Karpas-422 (cell line): ENCODE data around the gene TUBA1B. TPM values are rescaled to one million over a fixed set of nuclear protein-coding genes. Genes with fewer than 3 reads are reported as not detected.

ENCODE experiments used
- DNase-seq: peaks from one replicate; pipeline ENCODE4 v3.0.0-alpha.2; 2015
- H2AFZ ChIP-seq: fragments of 200-600 bp; sonication (generic); 2 replicates; pipeline ENCODE4 v1.6.1; 2014; ENCODE audit warnings: antibody characterized with exemption, low read length, mixed read lengths
- H3K27ac ChIP-seq: fragments of 200-600 bp; sonication (generic); 2 replicates; pipeline ENCODE4 v1.5.1; 2014; ENCODE audit warnings: mild to moderate bottlenecking, low read length, moderate library complexity
- H3K27me3 ChIP-seq: fragments of 200-600 bp; sonication (generic); 2 replicates; pipeline ENCODE4 v1.6.1; 2014; ENCODE audit warnings: low read length, mixed read lengths
- H3K36me3 ChIP-seq: fragments of 200-600 bp; sonication (generic); 2 replicates; pipeline ENCODE4 v1.6.1; 2014; ENCODE audit warnings: low read length, mixed read lengths; ENCODE audit not compliant: insufficient read depth
- H3K4me1 ChIP-seq: fragments of 200-600 bp; sonication (generic); 2 replicates; pipeline ENCODE4 v1.6.1; 2014; ENCODE audit warnings: mild to moderate bottlenecking, low read length, mixed read lengths
- H3K4me2 ChIP-seq: fragments of 200-600 bp; sonication (generic); 2 replicates; pipeline ENCODE4 v1.6.1; 2014; ENCODE audit warnings: low read length, low read depth, mild to moderate bottlenecking; ENCODE audit not compliant: poor library complexity, severe bottlenecking
- H3K4me3 ChIP-seq: fragments of 200-600 bp; sonication (generic); 2 replicates; pipeline ENCODE4 v1.5.1; 2014; ENCODE audit warnings: mild to moderate bottlenecking, antibody characterized with exemption, low read length, mixed read lengths
- H3K79me2 ChIP-seq: fragments of 200-600 bp; sonication (generic); 2 replicates; pipeline ENCODE4 v1.6.1; 2014; ENCODE audit warnings: mild to moderate bottlenecking, low read length, mixed read lengths
- H3K9ac ChIP-seq: fragments of 200-600 bp; sonication (generic); 2 replicates; pipeline ENCODE4 v1.6.0; 2014; ENCODE audit warnings: low read length
- H3K9me2 ChIP-seq: fragments of 200-600 bp; sonication (generic), shearing (Covaris generic); replicated peaks from 2 replicates; pipeline ENCODE4 v1.6.0; 2014; ENCODE audit warnings: mild to moderate bottlenecking, low read length, moderate library complexity; ENCODE audit not compliant: insufficient read depth
- H3K9me3 ChIP-seq: fragments of 300-700, 200-600 bp; sonication (generic); 2 replicates; pipeline ENCODE4 v1.6.1; 2014; ENCODE audit warnings: low read length, mixed read lengths
- H4K20me1 ChIP-seq: fragments of 200-600 bp; sonication (generic); 2 replicates; pipeline ENCODE4 v1.6.1; 2014; ENCODE audit warnings: mild to moderate bottlenecking, antibody characterized with exemption, low read length, low read depth; ENCODE audit not compliant: insufficient read depth
- total RNA-seq: library from RNA; depleted of rRNA; stranded (reverse); fragments of >200 nt; shearing (Covaris generic); gene quantifications from 2 replicates; pipeline ENCODE4 v1.2.3, GENCODE V29; 2014; ENCODE audit warnings: low replicate concordance

Gene TUBA1B
- total RNA-seq, 1 experiment from 2014 or later, result 904 TPM

- peaks cover 19% of the 10 kb centered on the region for H3K4me1 ChIP-seq
- no peaks in the 10 kb centered on the region for H3K36me3 ChIP-seq
- no peaks in the 10 kb centered on the region for H3K9me3 ChIP-seq
- H3K4me2 ChIP-seq, result peak within 1 kb of the TSS; percentile 93
- no peak within 1 kb of the TSS for H3K27ac ChIP-seq
- peak within 1 kb of the TSS; percentile 83 for H3K4me3 ChIP-seq
- H3K79me2 ChIP-seq, result no peaks in the 10 kb centered on the region
- 0 out of 2 replicates have a peak, but pooled peaks cover 3% of the 10 kb centered on the region for H4K20me1 ChIP-seq
- H3K27me3 ChIP-seq, result peaks cover 4% of the 10 kb centered on the region; the same call in 1 of the 2 replicates
- peak within 1 kb of the TSS; percentile 87 for H3K9ac ChIP-seq
- no peaks in the 10 kb centered on the region for H3K9me2 ChIP-seq
- H2AFZ ChIP-seq, result peak within 1 kb of the TSS; percentile 91
- DNase-seq, result peak; percentile 100
These were observed 20.6 kb downstream of the TUBA1B start, which contains the start of gene LMBR1L for GRCh38 chr12:49110464-49111155. TSS of gene LMBR1L (minus strand) at chr12:49110847. CDS start at chr12:49110555, 292 bp downstream.

GRCh38 chr12:49109641-49110463, 21.3 kb downstream of the TUBA1B start:
- Histone ChIP-seq H3K4me1 (peaks cover 22% of the 10 kb centered on the region), H3K36me3 (no peaks in the 10 kb centered on the region), H3K79me2 (no peaks in the 10 kb centered on the region), H3K4me3 (peak overlapping the region; percentile 83), H3K27me3 (peaks cover 4% of the 10 kb centered on the region; the same call in 1 of the 2 replicates), H2AFZ (peak overlapping the region; percentile 64; the same call in 1 of the 2 replicates), H3K9me3 (no peaks in the 10 kb centered on the region), H4K20me1 (0 out of 2 replicates have a peak, but pooled peaks cover 3% of the 10 kb centered on the region), H3K9ac (peak overlapping the region; percentile 87), H3K9me2 (no peaks in the 10 kb centered on the region), H3K4me2 (peak overlapping the region; percentile 93), H3K27ac (no peak overlapping the region)
- no peak for DNase-seq

- Histone ChIP-seq H3K27me3 (peaks cover 4% of the 10 kb centered on the region; the same call in 1 of the 2 replicates), H3K27ac (no peak overlapping the region), H3K79me2 (no peaks in the 10 kb centered on the region), H3K36me3 (no peaks in the 10 kb centered on the region), H3K4me2 (peak overlapping the region; percentile 93), H4K20me1 (0 out of 2 replicates have a peak, but pooled peaks cover 3% of the 10 kb centered on the region), H3K9me3 (no peaks in the 10 kb centered on the region), H3K4me1 (peaks cover 26% of the 10 kb centered on the region), H2AFZ (no peak overlapping the region), H3K4me3 (peak overlapping the region; percentile 83; the same call in 1 of the 2 replicates), H3K9ac (peak overlapping the region; percentile 87; the same call in 1 of the 2 replicates), H3K9me2 (no peaks in the 10 kb centered on the region)
- DNase-seq, result no peak
These were observed 22.2 kb downstream of the TUBA1B start for GRCh38 chr12:49108958-49109404.

- no peaks in the 10 kb centered on the region for H3K79me2 ChIP-seq
- H3K4me1 ChIP-seq, result peaks cover 25% of the 10 kb centered on the region
- no peak overlapping the region for H3K9ac ChIP-seq
- no peak overlapping the region for H3K4me2 ChIP-seq
- no peak overlapping the region for H3K27ac ChIP-seq
- H4K20me1 ChIP-seq, result 0 out of 2 replicates have a peak, but pooled peaks cover 3% of the 10 kb centered on the region
- H3K36me3 ChIP-seq, result no peaks in the 10 kb centered on the region
- H3K27me3 ChIP-seq, result peaks cover 4% of the 10 kb centered on the region; the same call in 1 of the 2 replicates
- DNase-seq, result no peak
- H3K4me3 ChIP-seq, result no peak overlapping the region
- no peaks in the 10 kb centered on the region for H3K9me2 ChIP-seq
- no peaks in the 10 kb centered on the region for H3K9me3 ChIP-seq
- H2AFZ ChIP-seq, result no peak overlapping the region
These were observed 25.6 kb downstream of the TUBA1B start for GRCh38 chr12:49105504-49106084.

GRCh38 chr12:49104822-49105221, 26.4 kb downstream of the TUBA1B start:
- Histone ChIP-seq H3K79me2 (no peaks in the 10 kb centered on the region), H3K27me3 (peaks cover 4% of the 10 kb centered on the region; the same call in 1 of the 2 replicates), H3K4me3 (no peak overlapping the region), H2AFZ (no peak overlapping the region), H3K4me1 (peaks cover 24% of the 10 kb centered on the region), H3K9me2 (no peaks in the 10 kb centered on the region), H3K36me3 (no peaks in the 10 kb centered on the region), H3K4me2 (no peak overlapping the region), H3K9ac (no peak overlapping the region), H4K20me1 (0 out of 2 replicates have a peak, but pooled peaks cover 3% of the 10 kb centered on the region), H3K27ac (no peak overlapping the region), H3K9me3 (no peaks in the 10 kb centered on the region)
- no peak for DNase-seq

- Histone ChIP-seq H3K4me1 (peaks cover 8% of the 10 kb centered on the region), H3K79me2 (no peaks in the 10 kb centered on the region), H3K9me3 (no peaks in the 10 kb centered on the region), H3K36me3 (no peaks in the 10 kb centered on the region), H3K27me3 (no peaks in the 10 kb centered on the region), H3K27ac (no peak overlapping the region), H3K9me2 (no peaks in the 10 kb centered on the region), H3K4me2 (no peak overlapping the region), H3K9ac (no peak overlapping the region), H2AFZ (no peak overlapping the region), H3K4me3 (no peak overlapping the region), H4K20me1 (no peaks in the 10 kb centered on the region)
- no peak for DNase-seq
These were observed 30.8 kb downstream of the TUBA1B start for GRCh38 chr12:49100380-49100779.

- Histone ChIP-seq H3K9me3 (no peaks in the 10 kb centered on the region), H3K27ac (no peak overlapping the region), H3K9ac (no peak overlapping the region), H3K4me2 (no peak overlapping the region), H2AFZ (no peak overlapping the region), H3K27me3 (no peaks in the 10 kb centered on the region), H3K36me3 (no peaks in the 10 kb centered on the region), H3K9me2 (no peaks in the 10 kb centered on the region), H3K79me2 (no peaks in the 10 kb centered on the region), H3K4me1 (peaks cover 8% of the 10 kb centered on the region), H4K20me1 (no peaks in the 10 kb centered on the region), H3K4me3 (no peak overlapping the region)
- no peak for DNase-seq
These were observed 32.5 kb downstream of the TUBA1B start for GRCh38 chr12:49098703-49099102.
